OCI-LY7 (cell line): ENCODE results near the gene HTD2. TPM values are rescaled to one million over a fixed set of nuclear protein-coding genes. Genes with fewer than 3 reads are reported as not detected.

ENCODE experiments used
- BruUV-seq: library from RNA; stranded (reverse); fragments of 400-500 nt; replicated peaks from 2 replicates; lab custom pipeline; 2021; lab: Mats Ljungman, UMichigan
- CTCF ChIA-PET: fragments of 300-600 bp; sonication (Branson Sonifier 250); formaldehyde crosslinking; loops from one replicate; lab custom pipeline; 2022; ENCODE audit warnings: antibody characterized with exemption; ENCODE audit not compliant: unreplicated experiment; lab: Charles Lee
- POLR2A ChIA-PET: fragments of 300-600 bp; sonication (Branson Sonifier 250); formaldehyde crosslinking; loops from one replicate; lab custom pipeline; 2022; ENCODE audit warnings: antibody characterized with exemption; lab: Charles Lee
- DNase-seq: peaks from one replicate; pipeline ENCODE4 v3.0.0-alpha.2; 2015; ENCODE audit warnings: low spot score
- H2AFZ ChIP-seq: fragments of 200-600 bp; sonication (generic), shearing (Covaris generic); 2 replicates; pipeline ENCODE4 v1.6.1; 2014; ENCODE audit warnings: mild to moderate bottlenecking, antibody characterized with exemption, low read length, moderate library complexity
- H3K27ac ChIP-seq: fragments of 200-600 bp; sonication (generic); 2 replicates; pipeline ENCODE4 v1.5.1; 2014; ENCODE audit warnings: mixed run types, low read depth, mild to moderate bottlenecking, moderate library complexity, low read length, inconsistent platforms; ENCODE audit not compliant: poor library complexity, severe bottlenecking
- H3K36me3 ChIP-seq: fragments of 200-600 bp; sonication (generic); 2 replicates; pipeline ENCODE4 v1.6.1; 2014; ENCODE audit warnings: mild to moderate bottlenecking, antibody characterized with exemption, low read length, moderate library complexity, mixed read lengths; ENCODE audit not compliant: insufficient read depth
- H3K4me1 ChIP-seq: fragments of 200-600 bp; sonication (generic); 2 replicates; pipeline ENCODE4 v1.5.1; 2014; ENCODE audit warnings: mild to moderate bottlenecking, low read length; ENCODE audit not compliant: insufficient read depth, poor library complexity, severe bottlenecking
- H3K4me2 ChIP-seq: fragments of 200-600 bp; sonication (generic); 2 replicates; pipeline ENCODE4 v1.6.1; 2014; ENCODE audit warnings: mild to moderate bottlenecking, low read length
- H3K4me3 ChIP-seq: fragments of 200-600 bp; sonication (generic); 2 replicates; pipeline ENCODE4 v1.5.1; 2014; ENCODE audit warnings: mild to moderate bottlenecking, low read depth, low read length; ENCODE audit not compliant: poor library complexity, severe bottlenecking
- H3K79me2 ChIP-seq: fragments of 200-600 bp; sonication (generic); 2 replicates; pipeline ENCODE4 v1.6.1; 2016; ENCODE audit warnings: low read depth, mild to moderate bottlenecking, low read length, moderate library complexity, mixed read lengths; ENCODE audit not compliant: insufficient read depth
- H3K9me2 ChIP-seq: fragments of 200-600 bp; sonication (generic); 2 replicates; pipeline ENCODE4 v1.6.1; 2016; ENCODE audit warnings: mild to moderate bottlenecking, low read length, mixed read lengths; ENCODE audit not compliant: insufficient read depth
- H3K9me3 ChIP-seq: fragments of 200-600 bp; sonication (generic); 2 replicates; pipeline ENCODE4 v1.6.1; 2014; ENCODE audit warnings: mild to moderate bottlenecking, mixed run types, low read length, mixed read lengths
- H4K20me1 ChIP-seq: fragments of 200-600 bp; sonication (generic); 2 replicates; pipeline ENCODE4 v1.6.1; 2014; ENCODE audit warnings: mild to moderate bottlenecking, antibody characterized with exemption, low read length, moderate library complexity, mixed read lengths; ENCODE audit not compliant: insufficient read depth
- EZH2phosphoT487 ChIP-seq: fragments of 200-600 bp; sonication (generic); IDR thresholded peaks from 2 replicates; pipeline ENCODE4 v1.6.1; 2018; ENCODE audit warnings: low read depth, borderline replicate concordance, mild to moderate bottlenecking, mixed run types, antibody characterized with exemption, low read length, moderate library complexity, mixed read lengths
- intact Hi-C: fragments of 100-400 bp; cut with micrococcal nuclease; formaldehyde crosslinking; loops from one replicate; pipeline ENCODE4 v1.10.0; 2022; ENCODE audit not compliant: unreplicated experiment
- total RNA-seq, 2 experiments: library from RNA; depleted of rRNA in 1 of 2; stranded (reverse); fragments of >200 nt in 1 of 2; shearing (Covaris generic) in 1 of 2; gene quantifications; 2 replicates each; pipeline ENCODE4 v1.2.3, GENCODE V29; 2014 to 2022
- TF ChIP-seq, protein P1 (sequence below): fragments of 200-600 bp; sonication (generic); conservative IDR thresholded peaks from 2 replicates; pipeline ENCODE4 v1.5.1; 2014; ENCODE audit warnings: mild to moderate bottlenecking, antibody characterized with exemption, low read length, moderate library complexity, mixed read lengths

The HTD2 gene
- total RNA-seq, 2 experiments from 2014 or later = 10.0 to 13.0 TPM

DNA sequence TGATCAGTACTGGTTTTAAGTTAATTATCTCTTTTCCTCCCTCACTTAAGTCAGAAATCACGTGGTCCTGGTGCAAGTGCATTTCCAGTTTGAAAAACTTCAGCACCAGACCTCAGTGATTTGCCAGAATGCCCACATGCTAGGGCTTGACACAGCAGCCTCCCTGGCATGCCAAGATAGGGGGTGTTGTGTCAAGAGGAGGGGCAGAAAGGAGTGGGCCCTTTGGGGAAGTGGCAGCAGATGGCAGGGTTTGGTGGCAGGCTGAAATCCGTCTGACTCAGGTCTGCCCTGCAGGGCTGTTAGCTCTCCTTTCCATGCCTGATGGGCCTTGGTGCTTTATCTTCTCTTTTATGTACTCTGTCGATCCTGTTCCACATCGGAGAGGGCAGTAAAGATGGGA lies 49.7 kb downstream of the HTD2 start:
- no peaks in the 10 kb centered on the region for H4K20me1 ChIP-seq
- TF ChIP-seq, protein P1, sequence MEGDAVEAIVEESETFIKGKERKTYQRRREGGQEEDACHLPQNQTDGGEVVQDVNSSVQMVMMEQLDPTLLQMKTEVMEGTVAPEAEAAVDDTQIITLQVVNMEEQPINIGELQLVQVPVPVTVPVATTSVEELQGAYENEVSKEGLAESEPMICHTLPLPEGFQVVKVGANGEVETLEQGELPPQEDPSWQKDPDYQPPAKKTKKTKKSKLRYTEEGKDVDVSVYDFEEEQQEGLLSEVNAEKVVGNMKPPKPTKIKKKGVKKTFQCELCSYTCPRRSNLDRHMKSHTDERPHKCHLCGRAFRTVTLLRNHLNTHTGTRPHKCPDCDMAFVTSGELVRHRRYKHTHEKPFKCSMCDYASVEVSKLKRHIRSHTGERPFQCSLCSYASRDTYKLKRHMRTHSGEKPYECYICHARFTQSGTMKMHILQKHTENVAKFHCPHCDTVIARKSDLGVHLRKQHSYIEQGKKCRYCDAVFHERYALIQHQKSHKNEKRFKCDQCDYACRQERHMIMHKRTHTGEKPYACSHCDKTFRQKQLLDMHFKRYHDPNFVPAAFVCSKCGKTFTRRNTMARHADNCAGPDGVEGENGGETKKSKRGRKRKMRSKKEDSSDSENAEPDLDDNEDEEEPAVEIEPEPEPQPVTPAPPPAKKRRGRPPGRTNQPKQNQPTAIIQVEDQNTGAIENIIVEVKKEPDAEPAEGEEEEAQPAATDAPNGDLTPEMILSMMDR = no peak
- TF ChIP-seq EZH2phosphoT487 = no peak
- CTCF ChIA-PET = interaction anchor here (1.0 to 1.3 kb wide), 4 partner anchors 15 to 50 kb away, joined by 3 to 6 read pairs (median 4); partner anchors contain the start of genes HTD2 and RPP14
- intact Hi-C loops = loop anchor here (1.0 kb wide), 1 partner anchor 8 kb away; no protein-coding TSS in a partner anchor
- H3K27ac ChIP-seq = peak overlapping the region; percentile 99
- no peaks in the 10 kb centered on the region for H3K9me2 ChIP-seq
- no peaks in the 10 kb centered on the region for H3K9me3 ChIP-seq
- H3K79me2 ChIP-seq = peaks cover 97% of the 10 kb centered on the region
- BruUV-seq = no TSS peak
- peak overlapping the region; percentile 62 for H3K4me3 ChIP-seq
- no peak overlapping the region for H2AFZ ChIP-seq
- H3K4me1 ChIP-seq = peaks cover 76% of the 10 kb centered on the region
- H3K36me3 ChIP-seq = peaks cover 60% of the 10 kb centered on the region
- POLR2A ChIA-PET = interaction anchor here (0.6 to 13.7 kb wide), 5 partner anchors 10 to 24 kb away, joined by 3 to 711 read pairs (median 8); partner anchors contain the start of gene PXK
- H3K4me2 ChIP-seq = peak overlapping the region; percentile 85
- DNase-seq = peak; percentile 61

DNA sequence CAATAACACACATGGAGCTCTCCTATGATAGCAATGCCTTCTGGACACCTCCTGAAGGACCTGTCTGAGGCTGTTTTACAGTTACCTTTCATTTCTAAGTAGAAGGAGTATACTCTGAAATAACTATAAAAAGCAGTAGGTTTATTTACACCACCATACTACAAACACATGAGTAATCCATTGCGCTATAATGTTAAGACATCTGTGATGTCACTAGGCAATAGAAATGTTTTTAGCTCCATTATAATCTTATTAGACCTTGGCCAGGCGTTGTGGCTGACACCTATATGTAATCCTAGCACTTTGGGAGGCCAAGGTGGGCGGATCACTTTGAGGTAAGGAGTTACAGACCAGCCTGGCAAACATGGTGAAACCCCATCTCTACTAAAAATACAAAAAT lies 51.1 kb downstream of the HTD2 start:
- Histone ChIP-seq H4K20me1 (no peaks in the 10 kb centered on the region), H3K27ac (peak overlapping the region; percentile 99), H3K4me2 (0 out of 2 replicates have a peak overlapping the region, but pooled peaks have one; percentile 9), H3K9me2 (no peaks in the 10 kb centered on the region), H3K4me3 (no peak overlapping the region), H2AFZ (no peak overlapping the region), H3K79me2 (peaks cover 97% of the 10 kb centered on the region), H3K4me1 (peaks cover 76% of the 10 kb centered on the region), H3K36me3 (peaks cover 55% of the 10 kb centered on the region), H3K9me3 (no peaks in the 10 kb centered on the region)
- BruUV-seq = no TSS peak
- DNase-seq = no peak
- POLR2A ChIA-PET = interaction anchor here (0.5 to 13.7 kb wide), 4 partner anchors 9 to 25 kb away, joined by 3 to 711 read pairs (median 4); partner anchors contain the start of gene PXK
- intact Hi-C loops = no loop called here
- TF ChIP-seq, protein P1 = no peak
- no peak for TF ChIP-seq EZH2phosphoT487
- CTCF ChIA-PET = interaction anchor here (1.0 kb wide), 1 partner anchor 22 kb away, joined by 4 read pairs; no protein-coding TSS in a partner anchor

- Histone ChIP-seq H3K4me3 (no peak overlapping the region), H3K4me2 (no peak overlapping the region), H3K27ac (peak overlapping the region; percentile 99), H2AFZ (no peak overlapping the region), H3K9me3 (no peaks in the 10 kb centered on the region), H3K79me2 (peaks cover 97% of the 10 kb centered on the region), H4K20me1 (no peaks in the 10 kb centered on the region), H3K4me1 (peaks cover 72% of the 10 kb centered on the region), H3K9me2 (no peaks in the 10 kb centered on the region), H3K36me3 (peaks cover 54% of the 10 kb centered on the region)
- intact Hi-C loops = no loop called here
- BruUV-seq = no TSS peak
- DNase-seq = no peak
- TF ChIP-seq EZH2phosphoT487 = no peak
- TF ChIP-seq, protein P1 = peak; percentile 55
- ChIA-PET CTCF (no interaction called here), POLR2A (interaction anchor here (0.5 to 13.7 kb wide), 3 partner anchors 8 to 24 kb away, joined by 3 to 711 read pairs (median 4); partner anchors contain the start of gene PXK)
These were observed 51.8 kb downstream of the HTD2 start for GRCh38 chr3:58358092-58358491.
